GM12892 (cell line): ENCODE results near the gene DOCK2.

Experiments used
- POLR2A ChIP-seq: IDR thresholded peaks from 2 replicates; pipeline ENCODE4 v1.6.1; 2011; ENCODE audit warnings: low read depth, low read length, control low read depth
- POLR2AphosphoS5 ChIP-seq: IDR thresholded peaks from 2 replicates; pipeline ENCODE4 v1.6.1; 2011; ENCODE audit warnings: low read depth, low read length, control low read depth

- TF ChIP-seq POLR2A (no peak), POLR2AphosphoS5 (no peak)
Measured at GRCh38 chr5:169628892-169629291, 8.2 kb upstream of the DOCK2 start.
